ENCODE measurements around the gene GRPEL2.

The GRPEL2 gene

GRCh38 chr5:149402291-149402690 is 57.0 kb downstream of the GRPEL2 start:
- DNase-seq, result no peak

All from NCI-H526 (cell line).